ENCODE data around the gene EXOSC10.

EXOSC10 gene

DNA sequence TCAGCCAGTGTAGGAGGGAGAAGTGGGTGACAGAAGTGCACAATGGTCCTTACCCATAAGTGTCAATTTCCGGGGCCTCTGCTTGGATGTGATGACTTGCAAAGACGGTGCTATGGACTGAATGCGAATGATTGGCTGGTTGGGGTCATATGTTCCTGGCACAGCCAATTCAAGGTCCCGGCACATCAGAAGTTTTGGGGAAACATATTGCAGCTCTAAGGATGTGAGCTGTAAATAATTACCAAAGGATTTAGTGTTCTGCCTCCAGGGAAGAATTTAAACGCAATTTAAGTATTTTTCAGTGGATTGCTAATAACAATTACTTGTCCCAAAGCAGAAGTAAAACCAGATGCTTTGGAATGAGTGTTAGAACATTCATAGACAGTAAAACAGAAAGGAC lies 26.9 kb upstream of the EXOSC10 start:
- H3K4me3 ChIP-seq (ENCODE audit: low read depth, low read length): no peak overlapping the region
- H3K27ac ChIP-seq (ENCODE audit: extremely low read depth, low read depth, low read length): no peak overlapping the region
- CTCF ChIA-PET: interaction anchor here (0.6 kb wide), 1 partner anchor 24 kb away, joined by 3 read pairs; no protein-coding TSS in a partner anchor
- POLR2A ChIA-PET: no interaction called here
- H3K4me1 ChIP-seq (ENCODE audit: control insufficient read depth, insufficient read depth, low read length): no peaks in the 10 kb centered on the region
- TF ChIP-seq YY1 (tag by site-specific recombination; IDR thresholded peaks at IDR 0.05): no peak
- no peak for TF ChIP-seq ZNF169 (tag by site-specific recombination; IDR thresholded peaks at IDR 0.05)
- TF ChIP-seq ZBTB17 (tag by site-specific recombination; IDR thresholded peaks at IDR 0.05): no peak
- TF ChIP-seq ZNF837 (tag by site-specific recombination; IDR thresholded peaks at IDR 0.05): no peak
- TF ChIP-seq SETDB1 (IDR thresholded peaks at IDR 0.05; ENCODE audit: insufficient read length, low read length): no peak
- no peak for TF ChIP-seq HOXD13 (CRISPR knock-in tag; IDR thresholded peaks at IDR 0.05; ENCODE audit: borderline replicate concordance)
- no peaks in the 10 kb centered on the region for H3K9me3 ChIP-seq (ENCODE audit: control insufficient read depth, insufficient read depth, low read depth, low read length)
- peaks cover 23 to 96% of the 10 kb centered on the region in 2 experiments for H3K36me3 ChIP-seq (ENCODE audit: control insufficient read depth in 2 of 2, insufficient read depth in 1 of 2, low read length in 2 of 2)

- CTCF ChIA-PET: interaction anchor here (0.6 kb wide), 1 partner anchor 24 kb away, joined by 3 read pairs; no protein-coding TSS in a partner anchor
- H3K27ac ChIP-seq (ENCODE audit: extremely low read depth, low read depth, low read length): no peak overlapping the region
- peaks cover 23 to 96% of the 10 kb centered on the region in 2 experiments for H3K36me3 ChIP-seq (ENCODE audit: control insufficient read depth in 2 of 2, insufficient read depth in 1 of 2, low read length in 2 of 2)
- H3K9me3 ChIP-seq (ENCODE audit: control insufficient read depth, insufficient read depth, low read depth, low read length): no peaks in the 10 kb centered on the region
- TF ChIP-seq, protein P1, sequence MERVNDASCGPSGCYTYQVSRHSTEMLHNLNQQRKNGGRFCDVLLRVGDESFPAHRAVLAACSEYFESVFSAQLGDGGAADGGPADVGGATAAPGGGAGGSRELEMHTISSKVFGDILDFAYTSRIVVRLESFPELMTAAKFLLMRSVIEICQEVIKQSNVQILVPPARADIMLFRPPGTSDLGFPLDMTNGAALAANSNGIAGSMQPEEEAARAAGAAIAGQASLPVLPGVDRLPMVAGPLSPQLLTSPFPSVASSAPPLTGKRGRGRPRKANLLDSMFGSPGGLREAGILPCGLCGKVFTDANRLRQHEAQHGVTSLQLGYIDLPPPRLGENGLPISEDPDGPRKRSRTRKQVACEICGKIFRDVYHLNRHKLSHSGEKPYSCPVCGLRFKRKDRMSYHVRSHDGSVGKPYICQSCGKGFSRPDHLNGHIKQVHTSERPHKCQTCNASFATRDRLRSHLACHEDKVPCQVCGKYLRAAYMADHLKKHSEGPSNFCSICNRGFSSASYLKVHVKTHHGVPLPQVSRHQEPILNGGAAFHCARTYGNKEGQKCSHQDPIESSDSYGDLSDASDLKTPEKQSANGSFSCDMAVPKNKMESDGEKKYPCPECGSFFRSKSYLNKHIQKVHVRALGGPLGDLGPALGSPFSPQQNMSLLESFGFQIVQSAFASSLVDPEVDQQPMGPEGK (tag by site-specific recombination; IDR thresholded peaks at IDR 0.05): no peak
- TF ChIP-seq, protein P2, sequence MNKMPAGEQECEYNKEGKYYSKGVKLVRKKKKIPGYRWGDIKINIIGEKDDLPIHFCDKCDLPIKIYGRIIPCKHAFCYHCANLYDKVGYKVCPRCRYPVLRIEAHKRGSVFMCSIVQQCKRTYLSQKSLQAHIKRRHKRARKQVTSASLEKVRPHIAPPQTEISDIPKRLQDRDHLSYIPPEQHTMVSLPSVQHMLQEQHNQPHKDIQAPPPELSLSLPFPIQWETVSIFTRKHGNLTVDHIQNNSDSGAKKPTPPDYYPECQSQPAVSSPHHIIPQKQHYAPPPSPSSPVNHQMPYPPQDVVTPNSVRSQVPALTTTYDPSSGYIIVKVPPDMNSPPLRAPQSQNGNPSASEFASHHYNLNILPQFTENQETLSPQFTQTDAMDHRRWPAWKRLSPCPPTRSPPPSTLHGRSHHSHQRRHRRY (tag by site-specific recombination; IDR thresholded peaks at IDR 0.05): no peak
- TF ChIP-seq OSR2 (tag by site-specific recombination; IDR thresholded peaks at IDR 0.05): no peak
- TF ChIP-seq, protein P3, sequence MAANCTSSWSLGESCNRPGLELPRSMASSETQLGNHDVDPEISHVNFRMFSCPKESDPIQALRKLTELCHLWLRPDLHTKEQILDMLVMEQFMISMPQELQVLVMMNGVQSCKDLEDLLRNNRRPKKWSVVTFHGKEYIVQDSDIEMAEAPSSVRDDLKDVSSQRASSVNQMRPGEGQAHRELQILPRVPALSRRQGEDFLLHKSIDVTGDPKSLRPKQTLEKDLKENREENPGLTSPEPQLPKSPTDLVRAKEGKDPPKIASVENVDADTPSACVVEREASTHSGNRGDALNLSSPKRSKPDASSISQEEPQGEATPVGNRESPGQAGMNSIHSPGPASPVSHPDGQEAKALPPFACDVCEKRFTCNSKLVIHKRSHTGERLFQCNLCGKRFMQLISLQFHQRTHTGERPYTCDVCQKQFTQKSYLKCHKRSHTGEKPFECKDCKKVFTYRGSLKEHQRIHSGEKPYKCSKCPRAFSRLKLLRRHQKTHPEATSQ (tag by site-specific recombination; IDR thresholded peaks at IDR 0.05): no peak
- no peak for TF ChIP-seq ZNF561 (tag by site-specific recombination; IDR thresholded peaks at IDR 0.05; ENCODE audit: borderline replicate concordance)
- no peak for TF ChIP-seq ZNF658 (tag by site-specific recombination; IDR thresholded peaks at IDR 0.05)
- TF ChIP-seq ZNF843 (tag by site-specific recombination; IDR thresholded peaks at IDR 0.05): no peak
- no peak for TF ChIP-seq CTCF (tag by site-specific recombination; IDR thresholded peaks at IDR 0.05)
- no peak for TF ChIP-seq ZNF416 (tag by site-specific recombination; IDR thresholded peaks at IDR 0.05)
- TF ChIP-seq REPIN1 (tag by site-specific recombination; IDR thresholded peaks at IDR 0.05; ENCODE audit: low read depth): no peak
- TF ChIP-seq ZNF26 (tag by site-specific recombination; IDR thresholded peaks at IDR 0.05): no peak
- TF ChIP-seq ZFP69B (tag by site-specific recombination; IDR thresholded peaks at IDR 0.05): no peak
- no peak for TF ChIP-seq ZNF112 (tag by site-specific recombination; IDR thresholded peaks at IDR 0.05)
- TF ChIP-seq ZNF394 (tag by site-specific recombination; IDR thresholded peaks at IDR 0.05; ENCODE audit: borderline replicate concordance): no peak
- no peak for TF ChIP-seq ZSCAN23 (tag by site-specific recombination; IDR thresholded peaks at IDR 0.05)
- TF ChIP-seq BCL6B (tag by site-specific recombination; IDR thresholded peaks at IDR 0.05): no peak
- TF ChIP-seq ZNF274 (IDR thresholded peaks at IDR 0.05; ENCODE audit: low read length): no peak
- TF ChIP-seq ZNF274 (tag by site-specific recombination; IDR thresholded peaks at IDR 0.05; ENCODE audit: borderline replicate concordance): no peak
- no peak for TF ChIP-seq ZNF777 (tag by site-specific recombination; IDR thresholded peaks at IDR 0.05; ENCODE audit: borderline replicate concordance)
- TF ChIP-seq ZNF707 (tag by site-specific recombination; IDR thresholded peaks at IDR 0.05): no peak
- TF ChIP-seq SP2 (tag by site-specific recombination; IDR thresholded peaks at IDR 0.05): no peak
- POLR2A ChIA-PET: no interaction called here
- no peak overlapping the region for H3K4me3 ChIP-seq (ENCODE audit: low read depth, low read length)
- no peaks in the 10 kb centered on the region for H3K4me1 ChIP-seq (ENCODE audit: control insufficient read depth, insufficient read depth, low read length)
Measured at GRCh38 chr1:11125931-11126330, 26.3 kb upstream of the EXOSC10 start.

Measured in HEK293 (cell line).